Neuron (in vitro differentiated cells): Measurements from ENCODE around the gene SGCD.

Experiments
- H2AFZ ChIP-seq: one replicate; pipeline ENCODE4 v1.6.1; 2013; ENCODE audit warnings: low read depth, mild to moderate bottlenecking, inconsistent platforms, low read length, moderate library complexity
- H3K27me3 ChIP-seq: one replicate; pipeline ENCODE4 v1.6.1; 2013; ENCODE audit warnings: low read length; ENCODE audit not compliant: insufficient read depth
- H3K36me3 ChIP-seq: one replicate; pipeline ENCODE4 v1.6.1; 2013; ENCODE audit warnings: low read length; ENCODE audit not compliant: insufficient read depth
- H3K4me1 ChIP-seq: one replicate; pipeline ENCODE4 v1.6.1; 2013; ENCODE audit warnings: low read length; ENCODE audit not compliant: insufficient read depth
- H3K4me3 ChIP-seq: 2 replicates; pipeline ENCODE4 v1.5.1; 2013; ENCODE audit warnings: mild to moderate bottlenecking, low read length, moderate library complexity
- H3K9me3 ChIP-seq: one replicate; pipeline ENCODE4 v1.6.1; 2013; ENCODE audit warnings: low read length

SGCD gene

DNA sequence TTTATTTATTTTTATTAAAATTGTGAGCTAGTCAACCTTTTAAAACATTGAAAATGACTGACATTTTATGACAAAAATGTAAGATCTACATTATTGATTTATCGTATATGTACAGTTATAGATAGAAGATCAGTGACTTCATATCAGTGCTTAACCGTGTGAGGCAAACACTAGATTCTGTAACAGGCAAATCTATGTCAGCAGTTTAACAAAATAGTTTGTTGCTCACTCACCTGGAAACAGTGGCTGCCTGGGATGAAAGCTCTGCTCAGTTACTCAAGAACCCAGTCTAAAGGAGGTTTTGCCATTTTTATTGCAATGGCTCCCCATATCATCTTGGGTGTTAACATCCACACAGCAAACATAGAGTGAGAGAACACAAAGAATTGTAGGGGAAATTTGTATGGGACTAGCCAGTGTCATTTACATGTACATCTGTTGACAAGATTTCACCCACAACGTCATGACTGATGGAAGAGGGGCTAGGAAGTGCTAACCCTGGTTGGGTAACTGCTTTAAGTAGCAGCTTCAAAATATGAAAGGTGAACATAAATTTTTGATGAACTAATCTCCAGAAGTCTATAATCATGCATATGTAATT, 49.0 kb downstream of the SGCD start:
- H3K9me3 ChIP-seq: no peaks in the 10 kb centered on the region
- H3K27me3 ChIP-seq: no peaks in the 10 kb centered on the region
- H3K36me3 ChIP-seq: no peaks in the 10 kb centered on the region
- no peak overlapping the region for H2AFZ ChIP-seq
- no peak overlapping the region for H3K4me3 ChIP-seq
- no peaks in the 10 kb centered on the region for H3K4me1 ChIP-seq

DNA sequence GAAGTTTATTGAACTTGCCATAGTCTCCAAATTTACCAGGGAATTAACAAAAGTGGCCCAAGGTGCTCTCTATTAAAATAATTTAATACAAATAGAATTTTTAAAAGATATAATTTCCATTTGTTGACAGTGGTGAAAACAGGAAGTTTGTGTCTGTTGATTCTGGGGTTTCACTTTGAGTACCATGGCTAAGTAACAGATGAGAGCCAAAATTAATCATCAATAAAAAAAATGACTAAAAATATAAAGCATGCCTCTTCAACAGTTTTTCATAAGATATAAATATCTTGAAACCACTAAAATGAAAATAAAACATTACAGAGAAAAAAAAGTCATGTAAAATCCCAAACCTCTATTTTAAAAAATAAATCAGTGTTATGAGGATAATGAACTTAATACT, 49.8 kb downstream of the SGCD start:
- Histone ChIP-seq H3K4me1 (no peaks in the 10 kb centered on the region), H3K9me3 (no peaks in the 10 kb centered on the region), H3K27me3 (no peaks in the 10 kb centered on the region), H3K4me3 (no peak overlapping the region), H2AFZ (no peak overlapping the region), H3K36me3 (no peaks in the 10 kb centered on the region)

GRCh38 chr5:156378159-156378558, 51.2 kb downstream of the SGCD start:
- H2AFZ ChIP-seq: no peak overlapping the region
- H3K4me1 ChIP-seq: no peaks in the 10 kb centered on the region
- H3K36me3 ChIP-seq: no peaks in the 10 kb centered on the region
- H3K4me3 ChIP-seq: no peak overlapping the region
- no peaks in the 10 kb centered on the region for H3K27me3 ChIP-seq
- no peaks in the 10 kb centered on the region for H3K9me3 ChIP-seq

GRCh38 chr5:156379206-156379605, 52.2 kb downstream of the SGCD start:
- Histone ChIP-seq H3K27me3 (no peaks in the 10 kb centered on the region), H3K9me3 (no peaks in the 10 kb centered on the region), H3K4me3 (no peak overlapping the region), H3K4me1 (no peaks in the 10 kb centered on the region), H2AFZ (no peak overlapping the region), H3K36me3 (no peaks in the 10 kb centered on the region)

GRCh38 chr5:156380848-156381247, 53.9 kb downstream of the SGCD start:
- H2AFZ ChIP-seq: no peak overlapping the region

DNA sequence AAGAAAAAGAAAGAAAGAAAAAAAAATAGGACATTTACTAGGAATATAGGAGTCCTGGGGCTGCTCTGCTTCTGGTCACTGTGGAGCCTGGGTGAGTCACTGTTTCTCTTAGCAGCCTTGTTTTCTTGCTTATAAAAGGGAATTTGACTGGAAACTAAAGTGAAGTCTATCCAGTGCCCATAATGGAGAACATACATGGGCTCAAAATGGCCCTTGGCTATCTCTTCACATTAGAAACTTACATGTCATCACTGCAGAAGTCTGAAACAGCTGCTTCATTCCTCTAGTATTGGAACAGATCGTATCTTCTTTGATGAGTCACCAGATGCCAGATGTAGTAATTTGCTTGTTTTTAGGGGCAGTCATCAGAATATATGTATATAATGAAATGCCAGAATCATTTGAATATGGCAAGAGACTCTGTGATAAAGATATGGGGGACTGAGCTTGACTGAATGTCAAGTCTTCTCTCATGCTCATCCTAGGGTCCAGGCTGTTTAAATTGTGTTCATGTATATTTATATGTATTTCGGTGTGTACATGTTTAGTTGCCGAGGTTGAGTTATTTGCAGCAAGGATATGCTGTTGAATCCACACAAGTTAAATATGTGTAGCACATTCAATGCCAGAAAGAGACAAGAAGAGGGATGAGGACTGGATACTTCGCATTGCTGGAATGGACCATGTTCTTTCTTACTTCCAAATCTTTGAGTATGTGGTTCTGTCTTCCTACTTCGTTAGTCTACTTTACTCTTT, 56.7 kb downstream of the SGCD start:
- Histone ChIP-seq H3K36me3 (no peaks in the 10 kb centered on the region), H3K27me3 (no peaks in the 10 kb centered on the region), H3K4me1 (no peaks in the 10 kb centered on the region), H3K9me3 (no peaks in the 10 kb centered on the region), H3K4me3 (no peak overlapping the region), H2AFZ (no peak overlapping the region)

More at GRCh38 chr5:156380848-156381247, 53.9 kb downstream of the SGCD start:
- no peak overlapping the region for H3K4me3 ChIP-seq
- no peaks in the 10 kb centered on the region for H3K27me3 ChIP-seq
- no peaks in the 10 kb centered on the region for H3K36me3 ChIP-seq
- H3K4me1 ChIP-seq: no peaks in the 10 kb centered on the region
- H3K9me3 ChIP-seq: no peaks in the 10 kb centered on the region

DNA sequence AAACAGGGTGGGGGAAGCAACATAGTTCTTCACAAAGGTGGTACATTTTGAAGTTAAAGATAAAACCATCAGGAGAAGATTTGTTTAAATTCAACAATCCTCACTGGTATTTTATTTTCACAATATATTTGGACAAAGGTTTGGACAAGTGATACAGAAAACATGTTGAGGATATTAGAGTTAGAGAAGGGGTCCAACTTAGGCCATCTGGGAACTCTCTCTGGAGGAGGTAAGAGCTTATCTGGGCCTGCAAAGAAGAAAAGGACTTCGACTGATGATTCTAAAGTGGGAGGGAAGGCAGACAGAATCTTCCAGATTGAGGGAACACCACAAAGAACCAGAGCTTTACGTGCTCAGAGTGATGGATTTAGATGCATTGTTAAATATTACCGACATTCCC, 58.5 kb downstream of the SGCD start:
- Histone ChIP-seq H3K4me1 (no peaks in the 10 kb centered on the region), H3K27me3 (no peaks in the 10 kb centered on the region), H3K4me3 (no peak overlapping the region), H3K36me3 (no peaks in the 10 kb centered on the region), H3K9me3 (no peaks in the 10 kb centered on the region), H2AFZ (no peak overlapping the region)

- Histone ChIP-seq H3K4me1 (no peaks in the 10 kb centered on the region), H2AFZ (no peak overlapping the region), H3K9me3 (no peaks in the 10 kb centered on the region), H3K4me3 (no peak overlapping the region), H3K36me3 (no peaks in the 10 kb centered on the region), H3K27me3 (no peaks in the 10 kb centered on the region)
Measured at GRCh38 chr5:156386976-156387375, 60.0 kb downstream of the SGCD start.

DNA sequence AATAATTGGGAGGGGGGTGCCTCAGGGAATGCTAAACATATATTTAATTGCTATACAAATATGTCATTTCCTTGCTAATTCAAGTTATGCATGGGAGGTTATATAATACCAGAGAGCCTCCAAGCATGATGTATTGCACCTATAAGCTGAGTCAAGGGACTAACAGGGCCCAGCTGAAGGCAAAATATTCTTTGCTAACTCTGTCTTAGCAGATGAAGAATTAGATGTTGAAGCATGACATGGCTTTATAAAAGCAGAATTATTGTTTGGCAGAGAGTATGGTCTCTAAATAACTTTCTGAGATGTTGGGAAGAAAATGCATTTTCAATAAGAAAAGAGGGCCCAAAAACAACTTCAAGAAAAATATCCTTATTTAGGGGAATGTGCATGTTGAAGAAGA, 60.4 kb downstream of the SGCD start:
- no peak overlapping the region for H3K4me3 ChIP-seq
- no peaks in the 10 kb centered on the region for H3K9me3 ChIP-seq
- no peaks in the 10 kb centered on the region for H3K4me1 ChIP-seq
- no peak overlapping the region for H2AFZ ChIP-seq
- H3K36me3 ChIP-seq: no peaks in the 10 kb centered on the region
- H3K27me3 ChIP-seq: no peaks in the 10 kb centered on the region

DNA sequence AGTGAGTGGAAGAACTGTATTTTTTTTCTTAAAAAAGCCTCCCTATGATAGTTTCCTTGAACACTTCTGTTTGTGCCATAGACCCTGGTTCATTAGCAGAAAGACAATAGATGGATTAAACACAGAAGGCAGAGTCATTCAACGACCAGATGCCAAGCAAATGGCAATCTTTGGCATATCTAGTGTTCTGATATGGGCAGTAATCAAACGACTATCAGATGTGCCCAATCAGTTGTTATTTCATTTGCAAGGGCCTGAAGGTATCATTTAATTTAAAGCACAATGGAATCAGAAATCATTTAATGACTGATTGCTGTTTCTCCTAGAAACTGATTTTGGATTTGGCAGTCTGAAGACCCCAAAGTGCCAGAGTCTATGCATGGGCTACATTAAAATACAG, 61.3 kb downstream of the SGCD start:
- Histone ChIP-seq H3K9me3 (no peaks in the 10 kb centered on the region), H3K36me3 (no peaks in the 10 kb centered on the region), H3K4me1 (no peaks in the 10 kb centered on the region), H3K4me3 (no peak overlapping the region), H3K27me3 (no peaks in the 10 kb centered on the region), H2AFZ (no peak overlapping the region)

DNA sequence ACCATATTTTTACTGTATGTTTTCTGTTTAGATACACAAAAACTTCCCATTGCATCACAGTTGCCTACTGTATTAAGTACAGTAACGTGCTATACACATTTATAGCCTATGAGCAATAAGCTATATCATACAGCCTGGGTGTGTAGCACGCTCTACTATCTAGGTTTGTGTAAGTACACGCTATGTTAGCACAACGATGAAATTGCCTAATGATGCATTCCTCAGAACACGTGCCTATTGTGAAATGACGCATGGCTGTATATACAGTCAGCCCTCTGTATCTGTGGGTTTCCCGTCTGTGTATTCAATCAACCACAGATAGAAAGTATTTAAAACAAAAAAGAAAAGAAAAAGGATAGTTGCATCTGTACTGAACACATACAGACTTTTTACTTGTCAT, 64.2 kb downstream of the SGCD start:
- no peak overlapping the region for H3K4me3 ChIP-seq
- H3K9me3 ChIP-seq: no peaks in the 10 kb centered on the region
- H3K27me3 ChIP-seq: no peaks in the 10 kb centered on the region
- no peaks in the 10 kb centered on the region for H3K36me3 ChIP-seq
- no peak overlapping the region for H2AFZ ChIP-seq
- no peaks in the 10 kb centered on the region for H3K4me1 ChIP-seq

DNA sequence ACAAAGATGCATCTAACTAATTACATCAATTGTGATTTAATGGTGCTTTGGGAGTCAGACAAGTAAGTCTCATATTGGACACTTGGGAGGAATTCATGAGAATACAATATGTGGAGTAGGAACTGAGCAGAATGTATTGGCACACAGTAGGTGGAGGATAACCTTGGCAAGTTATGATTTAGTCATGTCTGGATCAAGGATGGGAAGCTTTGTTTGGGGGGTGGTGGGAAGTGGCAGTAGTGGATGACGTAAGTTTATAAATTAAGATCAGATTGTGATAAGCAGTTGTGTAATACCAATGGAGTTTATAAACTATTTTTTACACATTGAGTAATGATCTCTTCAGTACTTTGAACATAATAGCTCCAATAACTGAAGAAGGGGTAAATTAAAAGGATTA, 67.0 kb downstream of the SGCD start:
- Histone ChIP-seq H3K9me3 (no peaks in the 10 kb centered on the region), H3K4me3 (no peak overlapping the region), H3K4me1 (no peaks in the 10 kb centered on the region), H3K27me3 (no peaks in the 10 kb centered on the region), H2AFZ (no peak overlapping the region), H3K36me3 (no peaks in the 10 kb centered on the region)

- Histone ChIP-seq H2AFZ (no peak overlapping the region), H3K4me1 (no peaks in the 10 kb centered on the region), H3K4me3 (no peak overlapping the region), H3K36me3 (no peaks in the 10 kb centered on the region), H3K9me3 (no peaks in the 10 kb centered on the region), H3K27me3 (no peaks in the 10 kb centered on the region)
Measured at GRCh38 chr5:156394642-156395305, 67.8 kb downstream of the SGCD start.
